AG09319 (cell line): Measurements from ENCODE around the gene IFNAR2.
A peak's percentile ranks its signal among the peaks of the same experiment; 100 is the strongest.

Experiments used
- DNase-seq: peaks from one replicate; pipeline ENCODE4 v3.0.0-alpha.2; 2010; ENCODE audit warnings: low read depth; ENCODE audit errors: extremely low read depth
- TF ChIP-seq, protein P1 (sequence below): IDR thresholded peaks from 2 replicates; pipeline ENCODE4 v1.5.1; 2011; ENCODE audit warnings: low read depth, mild to moderate bottlenecking, inconsistent platforms, low read length, moderate library complexity

The IFNAR2 gene

GRCh38 chr21:33229784-33230544 is at the start of gene IFNAR2:
IFNAR2 (plus strand) TSS chr21:33229938; CDS start chr21:33241923, 11,985 bp downstream.
- no peak for DNase-seq
- TF ChIP-seq, protein P1, sequence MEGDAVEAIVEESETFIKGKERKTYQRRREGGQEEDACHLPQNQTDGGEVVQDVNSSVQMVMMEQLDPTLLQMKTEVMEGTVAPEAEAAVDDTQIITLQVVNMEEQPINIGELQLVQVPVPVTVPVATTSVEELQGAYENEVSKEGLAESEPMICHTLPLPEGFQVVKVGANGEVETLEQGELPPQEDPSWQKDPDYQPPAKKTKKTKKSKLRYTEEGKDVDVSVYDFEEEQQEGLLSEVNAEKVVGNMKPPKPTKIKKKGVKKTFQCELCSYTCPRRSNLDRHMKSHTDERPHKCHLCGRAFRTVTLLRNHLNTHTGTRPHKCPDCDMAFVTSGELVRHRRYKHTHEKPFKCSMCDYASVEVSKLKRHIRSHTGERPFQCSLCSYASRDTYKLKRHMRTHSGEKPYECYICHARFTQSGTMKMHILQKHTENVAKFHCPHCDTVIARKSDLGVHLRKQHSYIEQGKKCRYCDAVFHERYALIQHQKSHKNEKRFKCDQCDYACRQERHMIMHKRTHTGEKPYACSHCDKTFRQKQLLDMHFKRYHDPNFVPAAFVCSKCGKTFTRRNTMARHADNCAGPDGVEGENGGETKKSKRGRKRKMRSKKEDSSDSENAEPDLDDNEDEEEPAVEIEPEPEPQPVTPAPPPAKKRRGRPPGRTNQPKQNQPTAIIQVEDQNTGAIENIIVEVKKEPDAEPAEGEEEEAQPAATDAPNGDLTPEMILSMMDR: no peak

- TF ChIP-seq, protein P1: no peak
- no peak for DNase-seq
These were observed 43.9 kb upstream of the IFNAR2 start for GRCh38 chr21:33185852-33186251.

GRCh38 chr21:33187276-33187675 is 42.5 kb upstream of the IFNAR2 start:
- TF ChIP-seq, protein P1: no peak
- DNase-seq: no peak

DNA sequence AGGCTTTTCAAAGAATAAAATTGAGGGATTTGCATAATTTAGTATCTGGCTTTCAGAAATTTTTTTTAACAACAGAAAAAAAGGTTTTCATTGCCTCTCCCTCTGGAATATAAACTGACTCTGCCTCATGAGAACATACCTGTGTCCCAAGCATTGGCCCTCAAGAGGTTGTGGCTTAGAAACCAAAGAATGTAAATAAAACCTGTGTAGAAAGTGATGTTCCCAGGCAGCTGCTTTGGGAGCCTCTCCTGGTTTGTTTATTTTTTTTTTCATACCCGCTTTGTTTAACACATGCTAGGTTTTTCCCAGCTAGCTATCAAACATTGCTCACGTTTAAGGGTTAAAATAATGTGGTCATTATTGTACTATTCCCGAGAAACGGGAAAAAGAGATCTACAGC is 40.5 kb upstream of the IFNAR2 start:
- TF ChIP-seq, protein P1: no peak
- DNase-seq: no peak

DNA sequence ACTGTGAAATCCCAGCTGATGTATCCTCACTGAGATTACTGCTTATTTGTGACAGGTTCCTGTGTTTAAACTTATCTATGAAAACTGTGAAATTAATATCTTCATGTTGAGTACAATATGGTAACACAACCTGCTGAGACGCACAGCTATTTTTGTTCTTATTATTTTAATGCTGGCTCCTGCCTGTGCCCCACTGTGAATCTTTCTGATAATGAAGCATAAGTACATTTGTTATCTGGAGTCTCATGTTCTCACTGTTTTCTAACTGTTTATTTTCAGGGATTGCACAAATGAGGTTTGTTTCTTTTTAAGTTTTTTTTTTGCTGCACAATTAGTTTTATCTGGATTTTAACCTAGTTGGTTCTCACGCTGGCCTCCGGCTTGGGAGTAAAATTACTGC is 39.9 kb upstream of the IFNAR2 start:
- TF ChIP-seq, protein P1: no peak
- no peak for DNase-seq

GRCh38 chr21:33196941-33197374 is 32.8 kb upstream of the IFNAR2 start:
- TF ChIP-seq, protein P1: peak; percentile 61
- no peak for DNase-seq

- no peak for DNase-seq
- TF ChIP-seq, protein P1: no peak
These were observed 32.2 kb upstream of the IFNAR2 start for GRCh38 chr21:33197496-33197895.
